Panc1 (cell line): Measurements from ENCODE around the gene SIGLEC15. TPM values are rescaled to one million over a fixed set of nuclear protein-coding genes. Genes with fewer than 3 reads are reported as not detected.

Experiments
- ATAC-seq: fragments of 200-7000 bp; cut with Tn5 transposase; 2 replicates; pipeline ENCODE4 v1.9.1; 2020; ENCODE audit warnings: mild to moderate bottlenecking, moderate library complexity
- BruUV-seq: library from RNA; stranded (reverse); fragments of 400-500 nt; replicated peaks from 2 replicates; lab custom pipeline; 2021; lab: Mats Ljungman, UMichigan
- CTCF ChIA-PET: fragments of 300-600 bp; sonication (Branson Sonifier 250); formaldehyde crosslinking; loops from one replicate; lab custom pipeline; 2022; ENCODE audit warnings: antibody characterized with exemption; lab: Charles Lee
- POLR2A ChIA-PET: fragments of 300-600 bp; sonication (Branson Sonifier 250); formaldehyde crosslinking; loops from one replicate; lab custom pipeline; 2022; ENCODE audit warnings: antibody characterized with exemption; lab: Charles Lee
- DNase-seq: peaks from one replicate; pipeline ENCODE4 v3.0.0-alpha.2; 2010; ENCODE audit warnings: low read depth, low spot score
- H3K27ac ChIP-seq: 2 replicates; pipeline ENCODE4 v1.5.1; 2011; ENCODE audit warnings: mild to moderate bottlenecking, low read length, inconsistent platforms
- H3K27me3 ChIP-seq: fragments of 200-500 bp; sonication (Bioruptor generic); 2 replicates; pipeline ENCODE4 v1.6.0; 2014; ENCODE audit warnings: low read length, inconsistent platforms; ENCODE audit not compliant: control insufficient read depth, insufficient read depth
- H3K36me3 ChIP-seq: fragments of 200-500 bp; sonication (Bioruptor generic); 2 replicates; pipeline ENCODE4 v1.5.1; 2014; ENCODE audit warnings: inconsistent platforms, mild to moderate bottlenecking, low read length, moderate library complexity; ENCODE audit not compliant: control insufficient read depth, insufficient read depth
- H3K4me1 ChIP-seq: 2 replicates; pipeline ENCODE4 v1.5.1; 2011; ENCODE audit warnings: inconsistent platforms, mild to moderate bottlenecking, low read length, moderate library complexity; ENCODE audit not compliant: control insufficient read depth, insufficient read depth
- H3K4me3 ChIP-seq, 2 experiments: 2 replicates each; pipeline ENCODE4 v1.5.1; 2011 to 2012; ENCODE audit warnings: low read depth in 2 of 2, low read length in 2 of 2, mild to moderate bottlenecking in 2 of 2, inconsistent platforms in 1 of 2, moderate library complexity in 1 of 2
- H3K9me3 ChIP-seq: fragments of 200-500 bp; sonication (Bioruptor generic); 2 replicates; pipeline ENCODE4 v1.5.1; 2014; ENCODE audit warnings: low read depth, mild to moderate bottlenecking, inconsistent platforms, low read length, moderate library complexity; ENCODE audit not compliant: control insufficient read depth, insufficient read depth
- POLR2AphosphoS5 ChIP-seq: IDR thresholded peaks from 2 replicates; pipeline ENCODE4 v1.6.1; 2012; ENCODE audit warnings: mild to moderate bottlenecking, low read depth, low read length, moderate library complexity
- SIN3A ChIP-seq: IDR thresholded peaks from 2 replicates; pipeline ENCODE4 v1.6.1; 2012; ENCODE audit warnings: low read depth, mild to moderate bottlenecking, low read length, moderate library complexity, borderline replicate concordance; ENCODE audit not compliant: insufficient read depth
- TCF7L2 ChIP-seq: IDR thresholded peaks from 2 replicates; pipeline ENCODE4 v1.6.1; 2011; ENCODE audit warnings: mild to moderate bottlenecking, low read depth, low read length, inconsistent platforms
- in situ Hi-C: cut with HindIII; loops from 2 replicates; pipeline ENCODE4 v1.10.0; 2016; ENCODE audit warnings: low sequenced_read_pairs, low pct_unique_long_range_greater_than_20kb
- intact Hi-C: fragments of 100-400 bp; cut with micrococcal nuclease; formaldehyde crosslinking; loops from one replicate; pipeline ENCODE4 v1.10.0; 2022; ENCODE audit not compliant: unreplicated experiment
- total RNA-seq: library from RNA; stranded (reverse); gene quantifications from one replicate; pipeline ENCODE4 v1.2.1, GENCODE V29; 2021; ENCODE audit not compliant: unreplicated experiment
- TF ChIP-seq, protein P1 (sequence below): fragments of 450-650 bp; IDR thresholded peaks from 2 replicates; pipeline ENCODE4 v1.5.1; 2017; ENCODE audit warnings: mild to moderate bottlenecking
- TF ChIP-seq, protein P2 (sequence below), 2 experiments: IDR thresholded peaks; 2 replicates each; pipeline ENCODE4 v1.6.1; 2011 to 2012; ENCODE audit warnings: low read depth in 2 of 2, control low read depth in 1 of 2, low read length in 1 of 2, mild to moderate bottlenecking in 1 of 2, moderate library complexity in 1 of 2; ENCODE audit not compliant: insufficient read depth in 1 of 2

SIGLEC15 gene
- total RNA-seq, 1 experiment from 2014 or later = 0.23 TPM

GRCh38 chr18:45788861-45789260 is 36.6 kb upstream of the SIGLEC15 start:
- ChIA-PET CTCF (no interaction called here), POLR2A (no interaction called here)
- in situ Hi-C loops (no loop called here), intact Hi-C loops (no loop called here)
- DNase-seq = no peak
- H3K36me3 ChIP-seq = no peaks in the 10 kb centered on the region
- no peaks in the 10 kb centered on the region for H3K9me3 ChIP-seq
- H3K4me1 ChIP-seq = no peaks in the 10 kb centered on the region
- ATAC-seq = no peak
- H3K27me3 ChIP-seq = no peaks in the 10 kb centered on the region
- TF ChIP-seq SIN3A (no peak), POLR2AphosphoS5 (no peak), TCF7L2 (no peak)
- TF ChIP-seq, protein P1, sequence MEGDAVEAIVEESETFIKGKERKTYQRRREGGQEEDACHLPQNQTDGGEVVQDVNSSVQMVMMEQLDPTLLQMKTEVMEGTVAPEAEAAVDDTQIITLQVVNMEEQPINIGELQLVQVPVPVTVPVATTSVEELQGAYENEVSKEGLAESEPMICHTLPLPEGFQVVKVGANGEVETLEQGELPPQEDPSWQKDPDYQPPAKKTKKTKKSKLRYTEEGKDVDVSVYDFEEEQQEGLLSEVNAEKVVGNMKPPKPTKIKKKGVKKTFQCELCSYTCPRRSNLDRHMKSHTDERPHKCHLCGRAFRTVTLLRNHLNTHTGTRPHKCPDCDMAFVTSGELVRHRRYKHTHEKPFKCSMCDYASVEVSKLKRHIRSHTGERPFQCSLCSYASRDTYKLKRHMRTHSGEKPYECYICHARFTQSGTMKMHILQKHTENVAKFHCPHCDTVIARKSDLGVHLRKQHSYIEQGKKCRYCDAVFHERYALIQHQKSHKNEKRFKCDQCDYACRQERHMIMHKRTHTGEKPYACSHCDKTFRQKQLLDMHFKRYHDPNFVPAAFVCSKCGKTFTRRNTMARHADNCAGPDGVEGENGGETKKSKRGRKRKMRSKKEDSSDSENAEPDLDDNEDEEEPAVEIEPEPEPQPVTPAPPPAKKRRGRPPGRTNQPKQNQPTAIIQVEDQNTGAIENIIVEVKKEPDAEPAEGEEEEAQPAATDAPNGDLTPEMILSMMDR = no peak
- TF ChIP-seq, protein P2, sequence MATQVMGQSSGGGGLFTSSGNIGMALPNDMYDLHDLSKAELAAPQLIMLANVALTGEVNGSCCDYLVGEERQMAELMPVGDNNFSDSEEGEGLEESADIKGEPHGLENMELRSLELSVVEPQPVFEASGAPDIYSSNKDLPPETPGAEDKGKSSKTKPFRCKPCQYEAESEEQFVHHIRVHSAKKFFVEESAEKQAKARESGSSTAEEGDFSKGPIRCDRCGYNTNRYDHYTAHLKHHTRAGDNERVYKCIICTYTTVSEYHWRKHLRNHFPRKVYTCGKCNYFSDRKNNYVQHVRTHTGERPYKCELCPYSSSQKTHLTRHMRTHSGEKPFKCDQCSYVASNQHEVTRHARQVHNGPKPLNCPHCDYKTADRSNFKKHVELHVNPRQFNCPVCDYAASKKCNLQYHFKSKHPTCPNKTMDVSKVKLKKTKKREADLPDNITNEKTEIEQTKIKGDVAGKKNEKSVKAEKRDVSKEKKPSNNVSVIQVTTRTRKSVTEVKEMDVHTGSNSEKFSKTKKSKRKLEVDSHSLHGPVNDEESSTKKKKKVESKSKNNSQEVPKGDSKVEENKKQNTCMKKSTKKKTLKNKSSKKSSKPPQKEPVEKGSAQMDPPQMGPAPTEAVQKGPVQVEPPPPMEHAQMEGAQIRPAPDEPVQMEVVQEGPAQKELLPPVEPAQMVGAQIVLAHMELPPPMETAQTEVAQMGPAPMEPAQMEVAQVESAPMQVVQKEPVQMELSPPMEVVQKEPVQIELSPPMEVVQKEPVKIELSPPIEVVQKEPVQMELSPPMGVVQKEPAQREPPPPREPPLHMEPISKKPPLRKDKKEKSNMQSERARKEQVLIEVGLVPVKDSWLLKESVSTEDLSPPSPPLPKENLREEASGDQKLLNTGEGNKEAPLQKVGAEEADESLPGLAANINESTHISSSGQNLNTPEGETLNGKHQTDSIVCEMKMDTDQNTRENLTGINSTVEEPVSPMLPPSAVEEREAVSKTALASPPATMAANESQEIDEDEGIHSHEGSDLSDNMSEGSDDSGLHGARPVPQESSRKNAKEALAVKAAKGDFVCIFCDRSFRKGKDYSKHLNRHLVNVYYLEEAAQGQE (IDR thresholded peaks at IDR 0.05; ENCODE audit: insufficient read depth in 1 of 2, low read depth in 2 of 2, low read length in 1 of 2) = no peak
- H3K27ac ChIP-seq = no peak overlapping the region
- no peak overlapping the region for H3K4me3 ChIP-seq
- BruUV-seq = no TSS peak

- H3K4me3 ChIP-seq = no peak overlapping the region
- H3K27ac ChIP-seq = peak overlapping the region; percentile 66
- no peaks in the 10 kb centered on the region for H3K9me3 ChIP-seq
- in situ Hi-C loops = no loop called here
- intact Hi-C loops = no loop called here
- no peaks in the 10 kb centered on the region for H3K36me3 ChIP-seq
- H3K27me3 ChIP-seq = no peaks in the 10 kb centered on the region
- peak; percentile 51 for ATAC-seq
- BruUV-seq = no TSS peak
- ChIA-PET CTCF (no interaction called here), POLR2A (interaction anchor here (0.5 kb wide), 2 partner anchors 389 to 856 kb away, joined by 3 read pairs; no protein-coding TSS in a partner anchor)
- no peaks in the 10 kb centered on the region for H3K4me1 ChIP-seq
- DNase-seq = no peak
- TF ChIP-seq, protein P1 = no peak
- TF ChIP-seq SIN3A = no peak
- TF ChIP-seq POLR2AphosphoS5 = no peak
These were observed 32.8 kb upstream of the SIGLEC15 start for GRCh38 chr18:45792506-45793263.
